SK-N-SH treated with all-trans-retinoic acid at 6 μM for 48 hours (cell line): ENCODE results near the gene RPP40.

Experiments
- ATAC-seq: fragments of 200-7000 bp; cut with Tn5 transposase; 3 replicates; pipeline ENCODE4 v1.9.1; 2020; ENCODE audit warnings: mild to moderate bottlenecking, moderate library complexity
- ARNTL ChIP-seq: fragments of 450-650 bp; formaldehyde crosslinking; IDR thresholded peaks from 2 replicates; pipeline ENCODE4 v1.5.0; 2020; ENCODE audit warnings: low read depth, mild to moderate bottlenecking, moderate library complexity, borderline replicate concordance
- BACH2 ChIP-seq: fragments of 250-450 bp; sonication (Bioruptor Pico); IDR thresholded peaks from 2 replicates; pipeline ENCODE4 v1.9.0; 2021; ENCODE audit warnings: mild to moderate bottlenecking, borderline replicate concordance
- CREB5 ChIP-seq: fragments of 250-450 bp; sonication (Bioruptor Pico); IDR thresholded peaks from 2 replicates; pipeline ENCODE4 v1.5.1; 2020; ENCODE audit warnings: low read depth, mild to moderate bottlenecking, moderate library complexity
- CSDC2 ChIP-seq: fragments of 250-450 bp; sonication (Bioruptor Pico); IDR thresholded peaks from 2 replicates; pipeline ENCODE4 v1.5.0; 2020; ENCODE audit warnings: mild to moderate bottlenecking, moderate library complexity
- CSRNP3 ChIP-seq: fragments of 250-450 bp; sonication (Bioruptor Pico); IDR thresholded peaks from 2 replicates; pipeline ENCODE4 v1.5.1; 2021; ENCODE audit warnings: mild to moderate bottlenecking, moderate library complexity
- ESRRG ChIP-seq: fragments of 250-450 bp; sonication (Bioruptor Pico); IDR thresholded peaks from 2 replicates; pipeline ENCODE4 v1.6.1; 2021; ENCODE audit warnings: mild to moderate bottlenecking
- GLIS3 ChIP-seq: fragments of 250-450 bp; sonication (Bioruptor Pico); IDR thresholded peaks from 2 replicates; pipeline ENCODE4 v1.5.0; 2020; ENCODE audit warnings: mild to moderate bottlenecking, moderate library complexity
- ISL1 ChIP-seq: fragments of 250-450 bp; sonication (Bioruptor Pico); IDR thresholded peaks from 2 replicates; pipeline ENCODE4 v2.1.2; 2022; ENCODE audit warnings: mild to moderate bottlenecking, moderate library complexity
- OSR1 ChIP-seq: fragments of 250-450 bp; sonication (Bioruptor Pico); IDR thresholded peaks from 2 replicates; pipeline ENCODE4 v1.8.0; 2022; ENCODE audit warnings: moderate library complexity, mild to moderate bottlenecking, inconsistent platforms
- PATZ1 ChIP-seq: fragments of 250-450 bp; sonication (Bioruptor Pico); IDR thresholded peaks from 2 replicates; pipeline ENCODE4 v1.8.0; 2020; ENCODE audit warnings: mild to moderate bottlenecking, moderate library complexity, borderline replicate concordance
- POU6F1 ChIP-seq: fragments of 250-450 bp; sonication (Bioruptor Pico); IDR thresholded peaks from 2 replicates; pipeline ENCODE4 v1.8.0; 2021; ENCODE audit warnings: low read depth, mild to moderate bottlenecking, moderate library complexity, borderline replicate concordance
- PPARA ChIP-seq: fragments of 250-450 bp; sonication (Bioruptor Pico); IDR thresholded peaks from 2 replicates; pipeline ENCODE4 v1.5.0; 2020; ENCODE audit warnings: mild to moderate bottlenecking, borderline replicate concordance
- RARB ChIP-seq: fragments of 250-450 bp; sonication (Bioruptor Pico); IDR thresholded peaks from 2 replicates; pipeline ENCODE4 v1.8.0; 2021; ENCODE audit warnings: mild to moderate bottlenecking, moderate library complexity
- SNAI2 ChIP-seq: fragments of 250-450 bp; sonication (Bioruptor Pico); IDR thresholded peaks from 2 replicates; pipeline ENCODE4 v1.5.0; 2020; ENCODE audit warnings: mild to moderate bottlenecking, moderate library complexity
- TCF4 ChIP-seq: fragments of 250-450 bp; sonication (Bioruptor Pico); IDR thresholded peaks from 2 replicates; pipeline ENCODE4 v1.8.0; 2021; ENCODE audit warnings: mild to moderate bottlenecking, moderate library complexity, borderline replicate concordance
- TOX ChIP-seq: fragments of 250-450 bp; sonication (Bioruptor Pico); IDR thresholded peaks from 2 replicates; pipeline ENCODE4 v1.8.0; 2021; ENCODE audit warnings: mild to moderate bottlenecking, moderate library complexity, borderline replicate concordance
- TSHZ2 ChIP-seq: fragments of 250-450 bp; sonication (Bioruptor Pico); IDR thresholded peaks from 2 replicates; pipeline ENCODE4 v1.5.0; 2020; ENCODE audit warnings: mild to moderate bottlenecking, moderate library complexity
- ZC3H10 ChIP-seq: fragments of 250-450 bp; sonication (Bioruptor Pico); IDR thresholded peaks from 2 replicates; pipeline ENCODE4 v1.5.1; 2021; ENCODE audit warnings: mild to moderate bottlenecking, moderate library complexity
- ZFP3 ChIP-seq: fragments of 250-450 bp; sonication (Bioruptor Pico); IDR thresholded peaks from 2 replicates; pipeline ENCODE4 v1.5.0; 2020; ENCODE audit warnings: mild to moderate bottlenecking, moderate library complexity
- ZNF70 ChIP-seq: fragments of 450-650 bp; formaldehyde crosslinking; IDR thresholded peaks from 2 replicates; pipeline ENCODE4 v1.5.0; 2020; ENCODE audit warnings: mild to moderate bottlenecking, moderate library complexity
- ZNF8 ChIP-seq: fragments of 450-650 bp; formaldehyde crosslinking; IDR thresholded peaks from 2 replicates; pipeline ENCODE4 v1.5.0; 2020; ENCODE audit warnings: mild to moderate bottlenecking, moderate library complexity

RPP40 gene

GRCh38 chr6:5029609-5030008 is 25.8 kb upstream of the RPP40 start:
- ATAC-seq, result no peak
- no peak for TF ChIP-seq ARNTL
- no peak for TF ChIP-seq RARB (CRISPR knock-in tag)
- TF ChIP-seq OSR1 (CRISPR knock-in tag), result no peak
- no peak for TF ChIP-seq GLIS3 (CRISPR knock-in tag)
- TF ChIP-seq ISL1 (CRISPR knock-in tag), result no peak
- no peak for TF ChIP-seq POU6F1
- no peak for TF ChIP-seq SNAI2
- TF ChIP-seq ESRRG (CRISPR knock-in tag), result no peak
- TF ChIP-seq TOX (CRISPR knock-in tag), result no peak
- TF ChIP-seq ZC3H10 (CRISPR knock-in tag), result no peak
- no peak for TF ChIP-seq TCF4 (CRISPR knock-in tag)
- no peak for TF ChIP-seq PPARA
- no peak for TF ChIP-seq CSDC2 (CRISPR knock-in tag)
- TF ChIP-seq ZFP3 (CRISPR knock-in tag), result no peak
- no peak for TF ChIP-seq BACH2 (CRISPR knock-in tag)

GRCh38 chr6:5028921-5029320 is 25.1 kb upstream of the RPP40 start:
- no peak for TF ChIP-seq PATZ1 (CRISPR knock-in tag)
- TF ChIP-seq ZNF70 (CRISPR knock-in tag), result no peak
- TF ChIP-seq CSRNP3 (CRISPR knock-in tag), result no peak
- TF ChIP-seq RARB (CRISPR knock-in tag), result no peak
- TF ChIP-seq ZNF8, result no peak
- no peak for TF ChIP-seq PPARA
- TF ChIP-seq TOX (CRISPR knock-in tag), result no peak
- no peak for TF ChIP-seq GLIS3 (CRISPR knock-in tag)
- TF ChIP-seq ZC3H10 (CRISPR knock-in tag), result no peak
- TF ChIP-seq ZFP3 (CRISPR knock-in tag), result no peak
- TF ChIP-seq POU6F1, result no peak
- TF ChIP-seq CREB5 (CRISPR knock-in tag), result no peak
- no peak for TF ChIP-seq CSDC2 (CRISPR knock-in tag)

GRCh38 chr6:5028301-5028700 is 24.5 kb upstream of the RPP40 start:
- no peak for ATAC-seq
- no peak for TF ChIP-seq ARNTL
- TF ChIP-seq CSRNP3 (CRISPR knock-in tag), result no peak
- no peak for TF ChIP-seq TSHZ2 (CRISPR knock-in tag)
- TF ChIP-seq TCF4 (CRISPR knock-in tag), result no peak
- no peak for TF ChIP-seq ESRRG (CRISPR knock-in tag)
- no peak for TF ChIP-seq GLIS3 (CRISPR knock-in tag)
- TF ChIP-seq BACH2 (CRISPR knock-in tag), result no peak
- no peak for TF ChIP-seq CREB5 (CRISPR knock-in tag)
- no peak for TF ChIP-seq ZC3H10 (CRISPR knock-in tag)
- no peak for TF ChIP-seq OSR1 (CRISPR knock-in tag)
- TF ChIP-seq RARB (CRISPR knock-in tag), result no peak
- TF ChIP-seq CSDC2 (CRISPR knock-in tag), result no peak
- no peak for TF ChIP-seq PPARA
- no peak for TF ChIP-seq ZNF8

More at GRCh38 chr6:5028921-5029320, 25.1 kb upstream of the RPP40 start:
- ATAC-seq, result no peak
